ENCODE measurements around the gene KRT2. TPM values are rescaled to one million over a fixed set of nuclear protein-coding genes. Genes with fewer than 3 reads are reported as not detected.

KRT2 gene
- total and polyA plus RNA-seq, 7 donors, result 0.38 TPM; not detected in 6

DNA sequence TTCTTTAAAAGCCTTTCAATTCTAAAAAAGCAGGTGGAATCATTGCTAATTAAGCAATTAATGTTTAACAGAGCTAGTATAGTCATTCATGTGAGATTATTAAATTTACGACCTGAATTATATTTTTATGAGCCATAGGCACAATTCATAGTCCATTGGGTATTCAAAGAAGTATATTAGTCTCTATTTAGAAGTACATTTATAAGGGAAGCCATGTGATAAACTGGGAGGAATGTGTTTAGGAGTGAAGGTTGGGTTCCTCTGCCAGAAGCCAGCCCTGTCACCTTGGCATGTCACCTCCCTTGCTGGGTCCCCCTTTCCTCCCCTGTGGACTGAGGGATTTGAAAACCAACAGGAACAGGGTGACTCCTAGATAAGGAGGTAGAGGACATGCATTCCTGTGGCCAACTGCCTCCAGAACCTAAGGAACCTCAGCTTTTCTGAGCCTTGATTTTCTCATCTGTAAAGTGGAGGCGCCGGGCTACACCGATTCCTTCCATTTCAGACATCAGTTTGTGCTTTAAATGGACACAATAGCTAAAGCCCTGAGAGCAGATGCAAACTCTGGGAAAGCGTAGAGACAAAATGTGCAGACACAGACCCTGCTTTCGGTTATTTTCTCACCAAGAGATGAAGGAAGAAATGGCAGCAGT is 5.4 kb upstream of the KRT2 start:
- intact Hi-C loops (cut with DNase I), result no loop called here
- Histone ChIP-seq H3K4me1 (no peaks in the 10 kb centered on the region), H3K27ac (no peak overlapping the region), H3K36me3 (no peaks in the 10 kb centered on the region), H3K27me3 (no peaks in the 10 kb centered on the region), H3K9me3 (no peaks in the 10 kb centered on the region), H3K4me3 (no peak overlapping the region)
- DNase-seq, result no peak
- WGBS, 2 donors, result 85 to 95% methylated on average over 6 of the region's 6 CpGs
- TF ChIP-seq EP300 (IDR thresholded peaks at IDR 0.05) (no peak), POLR2A (IDR thresholded peaks at IDR 0.05) (no peak), POLR2AphosphoS5 (IDR thresholded peaks at IDR 0.05) (no peak)
- TF ChIP-seq, protein P1, sequence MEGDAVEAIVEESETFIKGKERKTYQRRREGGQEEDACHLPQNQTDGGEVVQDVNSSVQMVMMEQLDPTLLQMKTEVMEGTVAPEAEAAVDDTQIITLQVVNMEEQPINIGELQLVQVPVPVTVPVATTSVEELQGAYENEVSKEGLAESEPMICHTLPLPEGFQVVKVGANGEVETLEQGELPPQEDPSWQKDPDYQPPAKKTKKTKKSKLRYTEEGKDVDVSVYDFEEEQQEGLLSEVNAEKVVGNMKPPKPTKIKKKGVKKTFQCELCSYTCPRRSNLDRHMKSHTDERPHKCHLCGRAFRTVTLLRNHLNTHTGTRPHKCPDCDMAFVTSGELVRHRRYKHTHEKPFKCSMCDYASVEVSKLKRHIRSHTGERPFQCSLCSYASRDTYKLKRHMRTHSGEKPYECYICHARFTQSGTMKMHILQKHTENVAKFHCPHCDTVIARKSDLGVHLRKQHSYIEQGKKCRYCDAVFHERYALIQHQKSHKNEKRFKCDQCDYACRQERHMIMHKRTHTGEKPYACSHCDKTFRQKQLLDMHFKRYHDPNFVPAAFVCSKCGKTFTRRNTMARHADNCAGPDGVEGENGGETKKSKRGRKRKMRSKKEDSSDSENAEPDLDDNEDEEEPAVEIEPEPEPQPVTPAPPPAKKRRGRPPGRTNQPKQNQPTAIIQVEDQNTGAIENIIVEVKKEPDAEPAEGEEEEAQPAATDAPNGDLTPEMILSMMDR (IDR thresholded peaks at IDR 0.05), result no peak

DNA sequence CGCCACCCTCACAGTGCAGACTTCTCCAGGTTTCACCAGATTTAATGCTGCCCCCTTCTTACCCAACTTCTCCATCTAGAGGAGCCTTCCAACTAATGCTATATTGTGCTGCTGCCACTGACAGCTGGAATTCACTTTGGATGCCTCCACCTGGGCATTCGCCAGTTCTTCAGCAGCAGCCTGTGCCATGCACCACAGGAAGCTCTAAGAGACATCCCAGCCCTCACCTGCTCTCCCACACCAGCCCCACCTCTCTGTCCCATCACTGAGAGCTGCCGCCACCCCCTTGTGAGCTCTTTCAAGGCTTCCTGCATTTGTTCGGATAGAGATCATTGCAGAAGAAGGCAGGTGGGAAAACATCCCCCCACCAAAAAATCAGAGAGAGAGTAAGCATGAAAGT is 4.6 kb upstream of the KRT2 start:
- 64 to 88% methylated on average over 4 of the region's 4 CpGs for WGBS, 2 donors
- Histone ChIP-seq H3K27ac (no peak overlapping the region), H3K27me3 (no peaks in the 10 kb centered on the region), H3K4me1 (no peaks in the 10 kb centered on the region), H3K9me3 (no peaks in the 10 kb centered on the region), H3K4me3 (no peak overlapping the region), H3K36me3 (no peaks in the 10 kb centered on the region)
- intact Hi-C loops (cut with DNase I), result no loop called here
- no peak for DNase-seq
- TF ChIP-seq POLR2AphosphoS5 (IDR thresholded peaks at IDR 0.05) (no peak), EP300 (IDR thresholded peaks at IDR 0.05) (no peak), POLR2A (IDR thresholded peaks at IDR 0.05) (no peak)
- TF ChIP-seq, protein P1 (IDR thresholded peaks at IDR 0.05), result no peak

DNA sequence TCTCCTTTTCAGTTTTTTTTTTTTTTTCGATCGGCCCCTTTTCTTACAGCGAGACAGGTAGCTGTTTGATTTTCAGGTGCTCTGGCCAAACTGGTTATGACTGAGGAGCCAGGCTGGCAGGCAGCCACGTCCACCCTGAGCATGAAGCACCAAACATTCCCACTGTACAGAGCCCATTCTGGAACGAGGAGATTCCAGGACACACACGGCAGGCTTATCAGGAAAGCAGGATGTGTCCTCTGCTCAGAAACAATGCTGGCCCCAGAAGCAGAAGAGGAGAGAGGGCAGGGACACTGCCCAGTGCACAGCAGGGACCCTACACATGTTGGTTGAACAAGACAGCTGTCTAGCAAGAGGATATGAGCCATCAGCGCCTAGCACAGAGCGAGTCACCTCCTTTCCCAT is 3.7 kb upstream of the KRT2 start:
- Histone ChIP-seq H3K36me3 (no peaks in the 10 kb centered on the region), H3K4me3 (no peak overlapping the region), H3K9me3 (no peaks in the 10 kb centered on the region), H3K4me1 (peaks cover 0 to 7% (median 6%) of the 10 kb centered on the region in 4 donors), H3K27me3 (no peaks in the 10 kb centered on the region), H3K27ac (no peak overlapping the region)
- intact Hi-C loops (cut with DNase I), result no loop called here
- TF ChIP-seq POLR2AphosphoS5 (IDR thresholded peaks at IDR 0.05) (no peak), EP300 (IDR thresholded peaks at IDR 0.05) (no peak), POLR2A (IDR thresholded peaks at IDR 0.05) (no peak)
- TF ChIP-seq, protein P1 (IDR thresholded peaks at IDR 0.05), result no peak
- 43 to 71% methylated on average over 8 of the region's 8 CpGs for WGBS, 2 donors
- DNase-seq, result no peak

DNA sequence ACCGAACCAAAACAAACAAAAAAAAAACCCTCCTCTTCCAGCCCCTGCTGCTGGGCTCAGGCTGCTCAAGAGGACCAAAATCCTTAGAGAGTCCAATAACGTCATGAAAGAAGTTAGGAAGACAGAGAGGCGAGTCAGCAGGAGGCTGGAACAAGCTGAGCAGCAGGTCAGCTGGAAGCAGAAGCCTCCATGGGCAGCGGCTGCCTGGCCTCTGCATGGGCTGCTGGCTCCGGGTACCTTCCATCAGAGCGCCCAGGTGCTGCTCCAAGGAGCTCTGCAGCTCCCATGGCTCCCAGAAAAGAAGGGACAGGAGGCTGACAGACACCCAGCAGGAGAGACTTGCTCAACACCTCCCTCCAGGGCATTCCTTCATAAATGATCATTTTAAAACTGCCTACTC is 3.2 kb upstream of the KRT2 start:
- Histone ChIP-seq H3K27me3 (no peaks in the 10 kb centered on the region), H3K4me3 (no peak overlapping the region), H3K4me1 (peaks cover 0 to 12% (median 10%) of the 10 kb centered on the region in 4 donors), H3K9me3 (no peaks in the 10 kb centered on the region), H3K27ac (no peak overlapping the region), H3K36me3 (no peaks in the 10 kb centered on the region)
- no peak for DNase-seq
- intact Hi-C loops (cut with DNase I), result no loop called here
- TF ChIP-seq POLR2A (IDR thresholded peaks at IDR 0.05) (no peak), EP300 (IDR thresholded peaks at IDR 0.05) (no peak), POLR2AphosphoS5 (IDR thresholded peaks at IDR 0.05) (no peak)
- TF ChIP-seq, protein P1 (IDR thresholded peaks at IDR 0.05), result no peak
- WGBS, 2 donors, result 50 to 77% methylated on average over 6 of the region's 6 CpGs
